ENCODE data around the gene ABR.

The ABR gene

DNA sequence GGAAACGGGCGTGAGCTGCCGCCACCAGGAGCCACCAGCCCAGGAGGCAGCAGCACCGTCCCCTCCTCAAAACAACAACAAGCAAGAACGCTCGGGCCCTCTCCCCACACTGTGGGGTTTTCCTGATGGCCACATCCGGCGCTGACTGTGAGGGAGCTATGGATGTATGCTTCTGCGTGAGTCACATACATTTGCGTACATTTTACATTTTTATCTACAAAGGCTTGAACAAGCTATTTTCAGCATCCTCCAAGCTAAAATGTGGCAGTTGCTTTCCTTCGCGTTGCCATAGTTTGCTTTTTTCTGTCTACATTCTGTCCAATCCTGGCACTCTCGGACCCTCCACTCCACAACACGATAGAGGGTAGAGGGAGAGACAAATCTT, 2.0 kb upstream of the ABR start:
- Histone ChIP-seq H3K9ac (ENCODE audit: low read length) (no peak overlapping the region), H3K4me3 (ENCODE audit: low read depth in 1 of 2, low read length in 2 of 2) (no peak overlapping the region), H3K27me3 (ENCODE audit: control insufficient read depth in 1 of 2, insufficient read depth in 2 of 2, low read length in 2 of 2) (peaks cover 0 to 5% of the 10 kb centered on the region in 2 donors), H3K36me3 (ENCODE audit: insufficient read depth, low read length) (no peaks in the 10 kb centered on the region), H3K9me3 (ENCODE audit: low read length) (no peaks in the 10 kb centered on the region), H3K4me1 (ENCODE audit: insufficient read depth, low read length) (peaks cover 27% of the 10 kb centered on the region), H3K27ac (ENCODE audit: low read depth, low read length) (no peak overlapping the region)

DNA sequence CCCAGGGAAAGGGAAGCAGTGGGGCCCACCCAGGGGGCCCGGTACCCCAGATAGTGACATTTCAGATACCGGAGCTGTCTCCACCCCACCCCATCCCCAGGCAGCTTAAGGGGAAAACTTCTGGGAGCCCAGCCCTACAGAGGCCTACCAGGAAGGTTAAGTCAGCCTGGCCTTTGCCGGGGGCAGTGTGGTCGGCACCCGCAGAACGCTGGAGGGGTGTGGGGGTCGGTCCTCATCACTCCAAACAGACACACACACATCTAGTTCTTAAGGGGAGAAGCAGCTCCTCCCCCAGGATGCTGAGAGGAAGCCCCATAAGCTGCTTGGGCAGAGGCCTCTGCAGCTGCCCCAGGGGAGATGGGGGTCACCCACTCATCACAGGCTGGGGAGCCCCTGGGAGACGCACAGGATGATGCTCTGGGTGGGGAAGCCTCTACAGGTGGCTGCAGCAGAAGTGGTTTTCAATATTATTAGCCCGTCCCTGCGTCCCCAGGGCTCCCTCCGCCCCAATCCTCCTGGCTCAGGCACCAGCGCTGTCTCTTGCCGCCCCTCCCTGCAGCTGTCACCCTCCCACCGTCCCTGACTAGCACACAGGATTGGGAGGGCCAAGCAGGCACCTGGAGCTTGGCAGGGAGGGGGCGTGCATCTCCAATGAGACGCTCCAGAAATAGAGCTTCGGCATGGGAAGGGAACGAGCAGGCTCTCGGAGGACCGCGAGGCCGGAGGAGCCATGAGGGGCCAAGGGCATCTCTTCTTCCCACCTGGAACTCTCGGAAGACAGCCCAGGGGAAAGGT, 1.4 kb upstream of the ABR start:
- no peak overlapping the region for H3K9ac ChIP-seq (ENCODE audit: low read length)
- H3K4me1 ChIP-seq (ENCODE audit: insufficient read depth, low read length), result peaks cover 22% of the 10 kb centered on the region
- no peaks in the 10 kb centered on the region for H3K36me3 ChIP-seq (ENCODE audit: insufficient read depth, low read length)
- peaks cover 0 to 5% of the 10 kb centered on the region in 2 donors for H3K27me3 ChIP-seq (ENCODE audit: control insufficient read depth in 1 of 2, insufficient read depth in 2 of 2, low read length in 2 of 2)
- no peaks in the 10 kb centered on the region for H3K9me3 ChIP-seq (ENCODE audit: low read length)
- H3K27ac ChIP-seq (ENCODE audit: low read depth, low read length), result no peak overlapping the region
- no peak overlapping the region for H3K4me3 ChIP-seq (ENCODE audit: low read depth in 1 of 2, low read length in 2 of 2)

DNA sequence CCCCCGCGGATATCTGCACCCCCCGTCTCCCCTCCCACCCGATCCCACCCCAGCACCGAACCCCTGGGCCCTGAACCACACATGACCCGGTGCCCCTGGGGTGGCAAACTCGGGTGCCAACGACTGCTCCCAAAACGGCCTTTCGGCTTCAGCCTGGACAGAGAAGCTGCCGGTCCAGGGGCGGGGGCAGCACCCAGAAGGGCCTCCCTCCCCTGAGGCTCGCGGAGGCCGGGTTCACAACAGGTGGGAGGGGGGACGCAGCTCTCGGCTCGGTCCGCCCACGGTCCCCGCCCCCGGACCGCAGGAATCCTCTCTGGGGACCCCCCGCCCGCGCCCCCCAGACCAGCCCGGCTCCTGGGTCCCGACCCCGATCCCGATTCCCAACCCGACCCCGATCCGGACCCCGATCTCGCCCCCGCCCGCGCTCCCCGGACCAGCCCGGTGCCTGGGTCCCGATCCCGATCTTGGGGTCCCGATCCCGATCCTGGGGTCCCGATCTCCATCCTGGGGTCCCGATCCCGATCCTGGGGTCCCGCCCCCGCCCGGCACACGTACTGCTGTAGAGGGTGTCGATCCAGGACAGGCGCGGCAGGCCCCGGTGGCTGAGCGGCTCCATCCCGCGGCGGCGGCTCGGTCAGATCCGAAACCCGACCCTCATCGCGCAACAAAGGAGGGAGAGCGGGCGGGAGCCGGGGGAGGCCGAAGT, 516 bp downstream of the ABR start:
- H3K27ac ChIP-seq (ENCODE audit: low read depth, low read length), result no peak overlapping the region
- peaks cover 0 to 5% of the 10 kb centered on the region in 2 donors for H3K27me3 ChIP-seq (ENCODE audit: control insufficient read depth in 1 of 2, insufficient read depth in 2 of 2, low read length in 2 of 2)
- H3K4me3 ChIP-seq (ENCODE audit: low read depth in 1 of 2, low read length in 2 of 2), result peak overlapping the region; percentile 38 to 48
- H3K36me3 ChIP-seq (ENCODE audit: insufficient read depth, low read length), result no peaks in the 10 kb centered on the region
- H3K9ac ChIP-seq (ENCODE audit: low read length), result no peak overlapping the region
- no peaks in the 10 kb centered on the region for H3K9me3 ChIP-seq (ENCODE audit: low read length)
- peaks cover 22% of the 10 kb centered on the region for H3K4me1 ChIP-seq (ENCODE audit: insufficient read depth, low read length)

DNA sequence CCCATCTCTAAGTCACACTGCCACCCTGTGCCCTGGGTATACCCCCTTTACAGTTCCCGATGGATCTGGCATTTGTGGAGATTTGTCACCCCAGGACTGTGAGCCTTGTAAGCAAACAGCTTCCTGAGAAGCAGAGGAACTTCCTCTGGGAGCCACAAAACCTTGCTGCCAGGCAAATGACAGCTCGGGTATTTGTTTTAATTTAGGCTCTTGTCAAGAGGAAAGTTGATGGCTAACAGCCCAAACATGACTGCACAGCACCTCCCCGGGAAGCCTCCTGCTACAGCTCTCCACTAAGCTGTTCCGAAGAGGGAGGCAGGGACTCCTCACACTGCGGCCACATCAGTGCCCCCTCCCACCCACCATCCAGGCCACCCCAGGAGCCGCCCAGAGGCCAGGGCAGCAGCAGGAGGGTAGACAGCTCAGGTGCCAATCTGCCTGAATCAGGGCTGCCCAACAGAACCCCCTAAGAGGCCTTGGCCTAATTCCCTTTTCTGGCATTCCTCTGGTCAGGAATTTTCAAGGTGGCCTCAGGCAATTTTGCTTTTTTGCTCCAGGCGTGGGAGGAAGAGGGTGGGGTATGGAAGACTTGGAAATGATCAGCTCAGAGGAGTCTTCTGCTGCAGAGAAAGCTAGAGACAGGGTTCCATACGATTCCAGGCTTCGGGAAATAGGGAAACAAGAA, 2.6 kb downstream of the ABR start:
- no peaks in the 10 kb centered on the region for H3K9me3 ChIP-seq (ENCODE audit: low read length)
- no peak overlapping the region for H3K4me3 ChIP-seq (ENCODE audit: low read depth in 1 of 2, low read length in 2 of 2)
- peaks cover 22% of the 10 kb centered on the region for H3K4me1 ChIP-seq (ENCODE audit: insufficient read depth, low read length)
- H3K27ac ChIP-seq (ENCODE audit: low read depth, low read length), result peak overlapping the region; percentile 17
- H3K27me3 ChIP-seq (ENCODE audit: control insufficient read depth in 1 of 2, insufficient read depth in 2 of 2, low read length in 2 of 2), result peaks cover 0 to 5% of the 10 kb centered on the region in 2 donors
- no peaks in the 10 kb centered on the region for H3K36me3 ChIP-seq (ENCODE audit: insufficient read depth, low read length)
- H3K9ac ChIP-seq (ENCODE audit: low read length), result no peak overlapping the region

DNA sequence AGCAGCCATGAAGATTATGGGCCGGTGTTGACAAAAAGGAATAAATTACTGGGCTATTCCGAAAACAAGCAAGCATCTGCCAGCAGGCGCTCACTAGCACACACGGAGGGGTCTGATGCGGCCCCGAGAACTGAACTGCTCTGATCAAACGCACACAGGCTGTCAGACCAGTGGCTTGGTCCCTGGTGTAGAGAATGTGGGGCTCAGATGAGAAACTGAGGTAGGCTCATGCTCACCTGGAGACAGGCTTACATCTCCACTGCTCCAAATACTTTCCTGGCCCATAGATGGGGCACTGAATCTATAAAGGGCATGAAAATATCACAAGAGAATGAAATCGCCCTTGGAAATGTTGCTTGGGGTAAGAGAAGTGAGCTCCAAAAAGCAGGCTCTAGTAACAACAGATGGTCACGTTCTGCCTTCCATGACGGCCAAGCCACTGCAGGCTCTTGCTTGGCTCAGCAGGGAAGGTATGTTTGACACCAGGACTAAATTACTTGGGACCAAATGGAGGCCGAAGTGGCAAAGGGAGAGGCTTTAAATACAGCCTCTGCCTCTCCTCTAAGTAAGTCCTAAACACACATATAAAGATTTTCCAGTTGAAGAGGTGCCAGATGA, 5.4 kb downstream of the ABR start:
- Histone ChIP-seq H3K36me3 (ENCODE audit: insufficient read depth, low read length) (no peaks in the 10 kb centered on the region), H3K9me3 (ENCODE audit: low read length) (no peaks in the 10 kb centered on the region), H3K4me3 (ENCODE audit: low read depth in 1 of 2, low read length in 2 of 2) (no peak overlapping the region), H3K4me1 (ENCODE audit: insufficient read depth, low read length) (peaks cover 22% of the 10 kb centered on the region), H3K9ac (ENCODE audit: low read length) (no peak overlapping the region), H3K27ac (ENCODE audit: low read depth, low read length) (no peak overlapping the region), H3K27me3 (ENCODE audit: control insufficient read depth in 1 of 2, insufficient read depth in 2 of 2, low read length in 2 of 2) (peaks cover 0 to 5% of the 10 kb centered on the region in 2 donors)

DNA sequence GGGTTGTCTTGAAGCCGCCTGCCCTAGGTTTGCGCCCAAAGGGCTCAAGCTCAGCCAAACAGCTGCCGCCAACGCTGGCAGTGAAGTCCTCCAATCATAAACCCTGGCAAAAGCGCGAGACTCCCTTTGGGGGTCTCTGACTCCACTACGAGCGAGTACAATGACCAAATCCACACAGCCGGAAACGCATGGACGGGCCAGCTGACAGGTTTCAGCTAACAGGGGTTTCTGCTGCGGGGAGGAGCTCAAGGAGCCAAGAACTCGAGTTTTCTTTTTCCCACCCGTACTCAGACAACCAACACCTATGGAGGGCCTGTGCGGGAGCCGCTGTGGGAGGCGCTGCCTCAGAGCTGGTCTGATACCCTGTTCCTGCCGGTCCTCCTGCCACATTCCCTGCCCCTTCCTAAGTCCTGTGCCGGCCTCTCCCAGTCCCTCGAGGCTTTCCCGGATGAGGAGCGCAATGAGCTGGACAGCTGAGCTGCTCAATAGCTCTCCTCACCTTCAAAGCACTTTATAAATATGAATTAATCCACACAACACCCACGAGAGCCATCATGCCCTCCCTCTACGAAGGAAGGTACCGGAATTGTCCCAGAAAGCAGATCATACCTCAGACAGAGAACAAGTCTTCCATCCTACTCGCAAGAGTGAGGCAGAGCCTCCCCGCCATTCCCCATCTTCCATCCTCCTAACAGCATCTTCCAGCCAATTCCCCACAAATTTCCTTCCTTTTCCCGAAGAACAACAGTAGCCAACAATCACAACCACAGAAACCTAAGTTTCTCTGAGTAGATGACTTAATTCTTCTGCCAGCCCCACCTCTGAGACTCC, 6.1 kb downstream of the ABR start:
- H3K27me3 ChIP-seq (ENCODE audit: control insufficient read depth in 1 of 2, insufficient read depth in 2 of 2, low read length in 2 of 2), result peaks cover 0 to 3% of the 10 kb centered on the region in 2 donors
- peaks cover 20% of the 10 kb centered on the region for H3K4me1 ChIP-seq (ENCODE audit: insufficient read depth, low read length)
- H3K27ac ChIP-seq (ENCODE audit: low read depth, low read length), result no peak overlapping the region
- H3K36me3 ChIP-seq (ENCODE audit: insufficient read depth, low read length), result no peaks in the 10 kb centered on the region
- H3K9ac ChIP-seq (ENCODE audit: low read length), result no peak overlapping the region
- no peak overlapping the region for H3K4me3 ChIP-seq (ENCODE audit: low read depth in 1 of 2, low read length in 2 of 2)
- H3K9me3 ChIP-seq (ENCODE audit: low read length), result no peaks in the 10 kb centered on the region

DNA sequence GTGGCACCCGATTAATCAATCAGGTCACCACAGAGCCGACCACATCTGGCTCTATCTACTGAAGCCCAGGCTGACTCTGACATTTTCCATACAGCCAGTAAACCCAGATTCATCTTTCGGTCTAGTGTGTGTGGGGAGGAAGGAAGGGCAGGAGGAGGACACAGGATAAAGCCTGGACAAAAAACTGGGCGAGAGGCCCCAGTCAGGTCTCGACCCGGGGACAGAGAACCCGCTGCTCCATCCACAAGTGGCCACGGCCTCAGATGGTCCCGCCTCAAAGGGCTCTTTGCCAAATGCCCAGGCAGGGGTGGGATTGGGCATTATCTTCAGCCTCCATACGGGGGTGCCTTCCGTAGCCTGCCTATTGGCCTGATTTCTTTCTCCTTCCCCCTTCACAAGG, 7.8 kb downstream of the ABR start:
- Histone ChIP-seq H3K36me3 (ENCODE audit: insufficient read depth, low read length) (no peaks in the 10 kb centered on the region), H3K27me3 (ENCODE audit: control insufficient read depth in 1 of 2, insufficient read depth in 2 of 2, low read length in 2 of 2) (no peaks in the 10 kb centered on the region), H3K9me3 (ENCODE audit: low read length) (no peaks in the 10 kb centered on the region), H3K9ac (ENCODE audit: low read length) (no peak overlapping the region), H3K4me3 (ENCODE audit: low read depth in 1 of 2, low read length in 2 of 2) (no peak overlapping the region), H3K4me1 (ENCODE audit: insufficient read depth, low read length) (peaks cover 3% of the 10 kb centered on the region), H3K27ac (ENCODE audit: low read depth, low read length) (no peak overlapping the region)

DNA sequence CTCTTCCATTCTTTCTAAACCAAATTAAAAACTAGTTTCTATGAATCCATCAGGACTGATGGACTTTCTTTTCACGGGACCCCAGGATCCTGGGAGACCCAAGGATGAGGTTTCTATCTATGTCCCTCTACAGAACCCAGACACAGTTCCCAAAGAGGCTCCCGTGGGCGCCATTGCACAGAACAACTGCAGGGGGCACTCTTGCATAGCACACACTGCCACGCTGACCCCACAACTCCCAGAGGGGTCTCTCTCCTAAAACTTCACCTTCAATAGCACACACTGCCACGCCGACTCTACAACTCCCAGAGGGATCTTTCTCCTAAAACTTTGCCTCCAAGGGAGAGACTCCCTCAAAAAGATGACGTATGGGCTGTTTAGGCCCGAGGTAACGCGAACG, 9.0 kb downstream of the ABR start:
- no peak overlapping the region for H3K27ac ChIP-seq (ENCODE audit: low read depth, low read length)
- H3K27me3 ChIP-seq (ENCODE audit: control insufficient read depth in 1 of 2, insufficient read depth in 2 of 2, low read length in 2 of 2), result no peaks in the 10 kb centered on the region
- no peaks in the 10 kb centered on the region for H3K4me1 ChIP-seq (ENCODE audit: insufficient read depth, low read length)

DNA sequence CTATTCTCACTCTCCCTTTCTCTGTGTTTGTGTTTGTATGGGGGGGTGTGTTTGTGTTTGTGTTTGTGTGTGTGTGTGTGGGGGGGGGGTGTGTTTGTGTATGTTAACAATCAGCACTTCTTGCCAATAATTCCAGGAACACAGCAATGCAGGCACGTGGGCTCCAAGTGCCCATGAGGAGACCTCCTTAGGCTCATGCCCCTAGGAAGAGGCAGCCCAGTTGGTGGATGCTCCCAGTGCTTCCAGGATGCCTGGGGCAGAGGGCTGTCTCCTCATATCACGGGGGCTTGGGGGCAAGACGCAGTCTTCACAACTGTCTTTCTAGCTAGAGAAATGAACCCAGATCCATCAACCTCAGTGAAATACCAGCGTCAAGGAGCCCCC, 9.9 kb downstream of the ABR start:
- H3K27me3 ChIP-seq (ENCODE audit: control insufficient read depth in 1 of 2, insufficient read depth in 2 of 2, low read length in 2 of 2), result no peaks in the 10 kb centered on the region
- no peak overlapping the region for H3K9ac ChIP-seq (ENCODE audit: low read length)
- no peak overlapping the region for H3K4me3 ChIP-seq (ENCODE audit: low read depth in 1 of 2, low read length in 2 of 2)
- H3K9me3 ChIP-seq (ENCODE audit: low read length), result no peaks in the 10 kb centered on the region
- no peaks in the 10 kb centered on the region for H3K36me3 ChIP-seq (ENCODE audit: insufficient read depth, low read length)
- no peak overlapping the region for H3K27ac ChIP-seq (ENCODE audit: low read depth, low read length)
- H3K4me1 ChIP-seq (ENCODE audit: insufficient read depth, low read length), result no peaks in the 10 kb centered on the region

More for the DNA sequence above, 9.0 kb downstream of the ABR start:
- Histone ChIP-seq H3K9ac (ENCODE audit: low read length) (no peak overlapping the region), H3K9me3 (ENCODE audit: low read length) (no peaks in the 10 kb centered on the region), H3K4me3 (ENCODE audit: low read depth in 1 of 2, low read length in 2 of 2) (no peak overlapping the region), H3K36me3 (ENCODE audit: insufficient read depth, low read length) (no peaks in the 10 kb centered on the region)

DNA sequence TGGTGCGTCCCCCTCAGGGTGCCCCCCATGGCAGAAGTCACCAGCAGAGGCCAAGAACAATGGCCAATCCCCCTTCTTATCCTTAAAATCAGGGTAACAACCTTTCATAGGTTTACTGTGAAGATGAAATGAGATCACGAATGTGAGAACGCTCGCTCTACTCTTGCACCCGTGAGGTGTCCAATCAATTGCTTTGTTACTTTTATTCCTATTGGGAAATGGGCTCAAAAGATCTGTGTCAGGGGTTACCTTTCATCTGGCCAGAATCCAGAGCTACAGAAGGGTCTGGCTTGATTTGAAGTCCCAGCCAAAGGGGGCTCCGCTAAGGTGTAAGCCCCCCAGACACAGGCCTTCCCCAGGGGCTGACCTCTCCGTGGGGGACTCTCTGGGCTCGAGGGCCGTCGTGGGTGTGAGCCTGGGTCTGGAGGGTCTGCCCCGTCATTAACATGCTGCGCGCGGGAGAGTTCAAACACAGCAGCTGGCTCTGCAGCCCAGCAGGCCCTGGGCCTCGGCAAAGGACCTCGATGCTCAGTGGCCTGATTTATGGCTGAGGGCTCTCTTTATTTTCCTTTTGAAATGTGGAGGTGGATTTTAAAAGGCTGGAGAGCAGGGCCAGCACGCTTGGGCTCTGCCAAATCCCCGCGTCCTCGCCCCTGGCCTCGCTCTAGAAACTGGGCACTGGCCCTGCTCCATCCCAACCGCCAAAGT, 10.4 kb downstream of the ABR start:
- H3K4me3 ChIP-seq (ENCODE audit: low read depth in 1 of 2, low read length in 2 of 2), result no peak overlapping the region
- H3K4me1 ChIP-seq (ENCODE audit: insufficient read depth, low read length), result no peaks in the 10 kb centered on the region
- H3K27ac ChIP-seq (ENCODE audit: low read depth, low read length), result no peak overlapping the region
- H3K27me3 ChIP-seq (ENCODE audit: control insufficient read depth in 1 of 2, insufficient read depth in 2 of 2, low read length in 2 of 2), result no peaks in the 10 kb centered on the region
- no peaks in the 10 kb centered on the region for H3K36me3 ChIP-seq (ENCODE audit: insufficient read depth, low read length)
- H3K9ac ChIP-seq (ENCODE audit: low read length), result no peak overlapping the region
- no peaks in the 10 kb centered on the region for H3K9me3 ChIP-seq (ENCODE audit: low read length)

All from muscle layer of colon (tissue), 2 donors.